SK-N-SH (cell line): ENCODE data around the gene GPD2. TPM values are rescaled to one million over a fixed set of nuclear protein-coding genes. Genes with fewer than 3 reads are reported as not detected.

Experiments
- CTCF ChIA-PET: fragments of 300-600, 350-600 bp; formaldehyde crosslinking; extraction: SDS; loops from one replicate; lab custom pipeline; 2021; lab: Yijun Ruan, JAX
- POLR2A ChIA-PET: fragments of 350-600 bp; sonication (Branson Sonifier 250); formaldehyde crosslinking; extraction: SDS; loops from one replicate; lab custom pipeline; 2020; ENCODE audit warnings: antibody characterized with exemption, inconsistent platforms; lab: Yijun Ruan, JAX
- DNase-seq: peaks from one replicate; pipeline ENCODE4 v3.0.0; 2012
- H2AFZ ChIP-seq: fragments of 200-600 bp; sonication (generic); 2 replicates; pipeline ENCODE4 v1.8.1; 2016; ENCODE audit warnings: antibody characterized with exemption, mild to moderate bottlenecking, low read depth
- H3F3A ChIP-seq: fragments of 200-600 bp; sonication (generic); replicated peaks from 2 replicates; pipeline ENCODE3; 2016; ENCODE audit warnings: antibody characterized with exemption, mild to moderate bottlenecking; ENCODE audit not compliant: insufficient read depth
- H3K27ac ChIP-seq, 2 experiments: fragments of 200-500 bp in 1 of 2; fragments of 200-600 bp in 1 of 2; sonication (Bioruptor generic) in 1 of 2; sonication (generic), shearing (Covaris generic) in 1 of 2; 2 replicates each; pipeline versions ENCODE4 v1.5.1 to v1.6.1; 2014 to 2016; ENCODE audit warnings: low read depth in 2 of 2, inconsistent platforms in 1 of 2, low read length in 1 of 2, mild to moderate bottlenecking in 1 of 2, mixed read lengths in 1 of 2
- H3K27me3 ChIP-seq: fragments of 200-600 bp; sonication (generic), shearing (Covaris generic); 2 replicates; pipeline ENCODE4 v1.6.1; 2016; ENCODE audit warnings: mixed run types; ENCODE audit not compliant: insufficient read depth
- H3K36me3 ChIP-seq, 2 experiments: fragments of 200-500 bp in 1 of 2; fragments of 200-600 bp in 1 of 2; sonication (Bioruptor generic) in 1 of 2; sonication (generic) in 1 of 2; replicated peaks in 1 of 2; 2 replicates each; pipeline versions ENCODE3 to v1.5.1; 2014 to 2016; ENCODE audit warnings: low read length in 1 of 2, mild to moderate bottlenecking in 1 of 2; ENCODE audit not compliant: insufficient read depth in 2 of 2, control insufficient read depth in 1 of 2
- H3K4me1 ChIP-seq, 2 experiments: fragments of 200-500 bp in 1 of 2; fragments of 200-600 bp in 1 of 2; sonication (Bioruptor generic) in 1 of 2; sonication (generic), shearing (Covaris generic) in 1 of 2; 2 replicates each; pipeline versions ENCODE4 v1.5.1 to v1.6.1; 2014 to 2016; ENCODE audit warnings: low read depth in 1 of 2, low read length in 1 of 2, mixed run types in 1 of 2; ENCODE audit not compliant: insufficient read depth in 2 of 2, control insufficient read depth in 1 of 2
- H3K4me2 ChIP-seq: fragments of 200-600 bp; sonication (generic), shearing (Covaris generic); 2 replicates; pipeline ENCODE4 v1.6.1; 2017; ENCODE audit warnings: mixed run types
- H3K4me3 ChIP-seq, 2 experiments: fragments of 200-500 bp in 1 of 2; fragments of 200-600 bp in 1 of 2; sonication (Bioruptor generic) in 1 of 2; sonication (generic), shearing (Covaris generic) in 1 of 2; 2 replicates each; pipeline versions ENCODE4 v1.5.1 to v1.8.1; 2014 to 2016; ENCODE audit warnings: low read depth in 2 of 2, inconsistent platforms in 1 of 2, low read length in 1 of 2, mild to moderate bottlenecking in 1 of 2, mixed read lengths in 1 of 2, moderate library complexity in 1 of 2
- H3K79me2 ChIP-seq: fragments of 200-600 bp; sonication (generic); 2 replicates; pipeline ENCODE4 v1.8.1; 2017; ENCODE audit warnings: mild to moderate bottlenecking; ENCODE audit not compliant: insufficient read depth
- H3K9ac ChIP-seq: fragments of 200-600 bp; sonication (generic); 2 replicates; pipeline ENCODE4 v1.6.1; 2017; ENCODE audit warnings: mixed run types
- H3K9me2 ChIP-seq: fragments of 200-600 bp; sonication (generic); 2 replicates; pipeline ENCODE4 v1.6.1; 2017; ENCODE audit warnings: mixed run types
- H3K9me3 ChIP-seq: fragments of 200-600 bp; sonication (generic); 2 replicates; pipeline ENCODE4 v1.6.1; 2017; ENCODE audit warnings: mixed run types, mild to moderate bottlenecking, moderate library complexity
- H4K20me1 ChIP-seq: fragments of 200-600 bp; sonication (generic); 2 replicates; pipeline ENCODE4 v1.6.1; 2017; ENCODE audit warnings: mild to moderate bottlenecking, mixed run types; ENCODE audit not compliant: insufficient read depth
- CHD2 ChIP-seq: fragments of 150-350 bp; IDR thresholded peaks from 2 replicates; pipeline ENCODE4 v1.6.1; 2018; ENCODE audit warnings: low read length; ENCODE audit not compliant: partially characterized antibody
- FOSL2 ChIP-seq: IDR thresholded peaks from 2 replicates; pipeline ENCODE4 v1.4.0; 2012; ENCODE audit warnings: low read depth, mild to moderate bottlenecking, moderate library complexity, borderline replicate concordance
- FOXJ3 ChIP-seq: sonication (generic); formaldehyde crosslinking; IDR thresholded peaks from 2 replicates; pipeline ENCODE4 v1.5.1; 2020; ENCODE audit warnings: mild to moderate bottlenecking, missing genetic modification reagents
- GATA2 ChIP-seq: sonication (generic); formaldehyde crosslinking; IDR thresholded peaks from 2 replicates; pipeline ENCODE4 v1.5.0; 2020; ENCODE audit warnings: mild to moderate bottlenecking, missing genetic modification reagents
- MEF2A ChIP-seq: IDR thresholded peaks from 2 replicates; pipeline ENCODE4 v1.4.0; 2012; ENCODE audit warnings: low read depth, borderline replicate concordance
- NFIC ChIP-seq: IDR thresholded peaks from 2 replicates; pipeline ENCODE4 v1.4.0; 2012; ENCODE audit warnings: borderline replicate concordance
- NRF1 ChIP-seq: IDR thresholded peaks from 2 replicates; pipeline ENCODE4 v1.6.1; 2012; ENCODE audit warnings: low read depth, mild to moderate bottlenecking, low read length
- POLR2AphosphoS5 ChIP-seq: IDR thresholded peaks from 2 replicates; pipeline ENCODE4 v1.6.1; 2012; ENCODE audit warnings: low read depth, low read length
- RAD21 ChIP-seq: IDR thresholded peaks from 2 replicates; pipeline ENCODE4 v1.6.1; 2012; ENCODE audit warnings: mild to moderate bottlenecking, low read length
- RXRA ChIP-seq: IDR thresholded peaks from 2 replicates; pipeline ENCODE4 v1.4.0; 2012; ENCODE audit warnings: low read depth, mild to moderate bottlenecking, borderline replicate concordance
- SIN3A ChIP-seq: IDR thresholded peaks from 2 replicates; pipeline ENCODE4 v1.6.1; 2012; ENCODE audit warnings: low read depth, mild to moderate bottlenecking, low read length, moderate library complexity, borderline replicate concordance
- SMC3 ChIP-seq: IDR thresholded peaks from 2 replicates; pipeline ENCODE4 v1.6.1; 2012; ENCODE audit warnings: low read depth, low read length, improper control_type of control experiment
- USF1 ChIP-seq: IDR thresholded peaks from 2 replicates; pipeline ENCODE4 v1.4.0; 2012; ENCODE audit warnings: low read depth, borderline replicate concordance
- YY1 ChIP-seq: IDR thresholded peaks from 2 replicates; pipeline ENCODE4 v1.4.0; 2012; ENCODE audit warnings: low read depth, mild to moderate bottlenecking
- ZBTB33 ChIP-seq: IDR thresholded peaks from 2 replicates; pipeline ENCODE4 v1.4.0; 2012; ENCODE audit warnings: low read depth, borderline replicate concordance
- polyA plus RNA-seq, 3 experiments: library from polyadenylated mRNA; depleted of rRNA; stranded (reverse); fragments of >200 nt; gene quantifications; 2 replicates each; pipeline ENCODE4 v1.2.3, GENCODE V29; 2012
- TF ChIP-seq, protein P1 (sequence below): IDR thresholded peaks from 2 replicates; pipeline ENCODE4 v1.6.1; 2012; ENCODE audit warnings: mild to moderate bottlenecking, low read depth, low read length, moderate library complexity

The GPD2 gene
- polyA plus RNA-seq, 1 of the 3 experiments (the other 2 are of a cell fraction) = 4.8 TPM

- peaks cover 0 to 4% of the 10 kb centered on the region in 2 experiments for H3K36me3 ChIP-seq
- no peaks in the 10 kb centered on the region for H3K9me3 ChIP-seq
- ChIA-PET POLR2A (no interaction called here), CTCF (no interaction called here)
- H3K9ac ChIP-seq = no peak overlapping the region
- no peaks in the 10 kb centered on the region for H3K27me3 ChIP-seq
- H3K27ac ChIP-seq = no peak overlapping the region
- no peak overlapping the region for H2AFZ ChIP-seq
- no peak overlapping the region for H3K4me2 ChIP-seq
- H4K20me1 ChIP-seq = no peaks in the 10 kb centered on the region
- no peak for DNase-seq
- no peaks in the 10 kb centered on the region for H3K9me2 ChIP-seq
- no peaks in the 10 kb centered on the region for H3F3A ChIP-seq
- no peak overlapping the region for H3K4me3 ChIP-seq
- peaks cover 0 to 4% of the 10 kb centered on the region in 2 experiments; a peak in 1 of 4 replicates for H3K4me1 ChIP-seq
- no peaks in the 10 kb centered on the region for H3K79me2 ChIP-seq
- TF ChIP-seq SIN3A = no peak
- TF ChIP-seq USF1 = no peak
- no peak for TF ChIP-seq MEF2A
- TF ChIP-seq FOXJ3 (CRISPR knock-in tag) = no peak
- TF ChIP-seq ZBTB33 = no peak
- no peak for TF ChIP-seq SMC3
- no peak for TF ChIP-seq NRF1
- no peak for TF ChIP-seq NFIC
- TF ChIP-seq POLR2AphosphoS5 = no peak
- TF ChIP-seq, protein P1, sequence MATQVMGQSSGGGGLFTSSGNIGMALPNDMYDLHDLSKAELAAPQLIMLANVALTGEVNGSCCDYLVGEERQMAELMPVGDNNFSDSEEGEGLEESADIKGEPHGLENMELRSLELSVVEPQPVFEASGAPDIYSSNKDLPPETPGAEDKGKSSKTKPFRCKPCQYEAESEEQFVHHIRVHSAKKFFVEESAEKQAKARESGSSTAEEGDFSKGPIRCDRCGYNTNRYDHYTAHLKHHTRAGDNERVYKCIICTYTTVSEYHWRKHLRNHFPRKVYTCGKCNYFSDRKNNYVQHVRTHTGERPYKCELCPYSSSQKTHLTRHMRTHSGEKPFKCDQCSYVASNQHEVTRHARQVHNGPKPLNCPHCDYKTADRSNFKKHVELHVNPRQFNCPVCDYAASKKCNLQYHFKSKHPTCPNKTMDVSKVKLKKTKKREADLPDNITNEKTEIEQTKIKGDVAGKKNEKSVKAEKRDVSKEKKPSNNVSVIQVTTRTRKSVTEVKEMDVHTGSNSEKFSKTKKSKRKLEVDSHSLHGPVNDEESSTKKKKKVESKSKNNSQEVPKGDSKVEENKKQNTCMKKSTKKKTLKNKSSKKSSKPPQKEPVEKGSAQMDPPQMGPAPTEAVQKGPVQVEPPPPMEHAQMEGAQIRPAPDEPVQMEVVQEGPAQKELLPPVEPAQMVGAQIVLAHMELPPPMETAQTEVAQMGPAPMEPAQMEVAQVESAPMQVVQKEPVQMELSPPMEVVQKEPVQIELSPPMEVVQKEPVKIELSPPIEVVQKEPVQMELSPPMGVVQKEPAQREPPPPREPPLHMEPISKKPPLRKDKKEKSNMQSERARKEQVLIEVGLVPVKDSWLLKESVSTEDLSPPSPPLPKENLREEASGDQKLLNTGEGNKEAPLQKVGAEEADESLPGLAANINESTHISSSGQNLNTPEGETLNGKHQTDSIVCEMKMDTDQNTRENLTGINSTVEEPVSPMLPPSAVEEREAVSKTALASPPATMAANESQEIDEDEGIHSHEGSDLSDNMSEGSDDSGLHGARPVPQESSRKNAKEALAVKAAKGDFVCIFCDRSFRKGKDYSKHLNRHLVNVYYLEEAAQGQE = no peak
- no peak for TF ChIP-seq GATA2 (CRISPR knock-in tag)
- no peak for TF ChIP-seq RXRA
- TF ChIP-seq FOSL2 = no peak
- TF ChIP-seq YY1 = no peak
- no peak for TF ChIP-seq RAD21
- TF ChIP-seq CHD2 = no peak
- TF ChIP-seq, all 33 proteins: peak for 0
Observed at GRCh38 chr2:156517419-156517818, 81.2 kb downstream of the GPD2 start.
